ENCODE data around the gene PDF. TPM values are rescaled to one million over a fixed set of nuclear protein-coding genes. Genes with fewer than 3 reads are reported as not detected.

PDF gene
- total and polyA plus RNA-seq, 2 of the 13 experiments (the other 11 are each of a cell fraction or from before 2014, with no cell fraction given) = 12.4 to 48.8 TPM

DNA sequence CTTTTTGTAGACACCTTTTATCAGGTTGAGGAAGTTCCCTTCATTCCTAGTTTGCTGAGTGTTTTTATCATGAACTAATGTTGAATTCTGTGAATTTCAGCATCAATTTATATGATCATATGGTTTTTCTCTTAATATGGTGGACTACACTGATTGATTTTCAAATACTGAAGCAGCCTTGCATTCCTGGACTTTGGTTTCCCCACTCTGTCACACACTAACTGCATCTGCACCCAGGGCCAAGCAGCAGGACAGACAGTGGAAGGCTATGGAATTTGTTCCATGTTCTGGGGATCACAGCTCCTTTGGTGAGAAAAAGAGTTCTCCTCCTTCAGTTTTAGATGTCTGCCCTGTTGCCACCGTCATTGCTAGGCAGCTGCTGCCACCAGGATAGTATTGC is 47.6 kb upstream of the PDF start (continued):
- TF ChIP-seq, protein P1, sequence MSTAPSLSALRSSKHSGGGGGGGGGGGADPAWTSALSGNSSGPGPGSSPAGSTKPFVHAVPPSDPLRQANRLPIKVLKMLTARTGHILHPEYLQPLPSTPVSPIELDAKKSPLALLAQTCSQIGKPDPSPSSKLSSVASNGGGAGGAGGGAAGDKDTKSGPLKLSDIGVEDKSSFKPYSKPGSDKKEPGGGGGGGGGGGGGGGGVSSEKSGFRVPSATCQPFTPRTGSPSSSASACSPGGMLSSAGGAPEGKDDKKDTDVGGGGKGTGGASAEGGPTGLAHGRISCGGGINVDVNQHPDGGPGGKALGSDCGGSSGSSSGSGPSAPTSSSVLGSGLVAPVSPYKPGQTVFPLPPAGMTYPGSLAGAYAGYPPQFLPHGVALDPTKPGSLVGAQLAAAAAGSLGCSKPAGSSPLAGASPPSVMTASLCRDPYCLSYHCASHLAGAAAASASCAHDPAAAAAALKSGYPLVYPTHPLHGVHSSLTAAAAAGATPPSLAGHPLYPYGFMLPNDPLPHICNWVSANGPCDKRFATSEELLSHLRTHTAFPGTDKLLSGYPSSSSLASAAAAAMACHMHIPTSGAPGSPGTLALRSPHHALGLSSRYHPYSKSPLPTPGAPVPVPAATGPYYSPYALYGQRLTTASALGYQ (CRISPR knock-in tag; IDR thresholded peaks at IDR 0.05) = no peak
- TF ChIP-seq, protein P2, sequence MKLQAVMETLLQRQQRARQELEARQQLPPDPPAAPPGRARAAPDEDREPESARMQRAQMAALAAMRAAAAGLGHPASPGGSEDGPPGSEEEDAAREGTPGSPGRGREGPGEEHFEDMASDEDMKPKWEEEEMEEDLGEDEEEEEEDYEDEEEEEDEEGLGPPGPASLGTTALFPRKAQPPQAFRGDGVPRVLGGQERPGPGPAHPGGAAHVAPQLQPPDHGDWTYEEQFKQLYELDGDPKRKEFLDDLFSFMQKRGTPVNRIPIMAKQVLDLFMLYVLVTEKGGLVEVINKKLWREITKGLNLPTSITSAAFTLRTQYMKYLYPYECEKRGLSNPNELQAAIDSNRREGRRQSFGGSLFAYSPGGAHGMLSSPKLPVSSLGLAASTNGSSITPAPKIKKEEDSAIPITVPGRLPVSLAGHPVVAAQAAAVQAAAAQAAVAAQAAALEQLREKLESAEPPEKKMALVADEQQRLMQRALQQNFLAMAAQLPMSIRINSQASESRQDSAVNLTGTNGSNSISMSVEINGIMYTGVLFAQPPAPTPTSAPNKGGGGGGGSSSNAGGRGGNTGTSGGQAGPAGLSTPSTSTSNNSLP (IDR thresholded peaks at IDR 0.05; ENCODE audit: low read depth, low read length) = 0 out of 2 replicates have a peak, but pooled peaks have one; percentile 29
- TF ChIP-seq ZNF496 (CRISPR knock-in tag; IDR thresholded peaks at IDR 0.05; ENCODE audit: insufficient replicate concordance) (no peak), ZNF292 (CRISPR knock-in tag; IDR thresholded peaks at IDR 0.05; ENCODE audit: borderline replicate concordance, low read depth) (peak; percentile 53; the same call in 1 of the 2 replicates), ERF (CRISPR knock-in tag; IDR thresholded peaks at IDR 0.05) (peak; percentile 41; the same call in 1 of the 2 replicates), IKZF1 (IDR thresholded peaks at IDR 0.05) (no peak), SSRP1 (CRISPR knock-in tag; IDR thresholded peaks at IDR 0.05) (no peak), SYNCRIP (IDR thresholded peaks at IDR 0.05; ENCODE audit: insufficient read depth, low read depth, low read length) (no peak), ZNF619 (CRISPR knock-in tag; IDR thresholded peaks at IDR 0.05) (no peak), SALL1 (CRISPR knock-in tag; IDR thresholded peaks at IDR 0.05) (peak; percentile 36; the same call in 1 of the 2 replicates), MIER2 (CRISPR knock-in tag; IDR thresholded peaks at IDR 0.05) (no peak), YEATS4 (CRISPR knock-in tag; IDR thresholded peaks at IDR 0.05; ENCODE audit: borderline replicate concordance) (no peak), ZSCAN9 (CRISPR knock-in tag; IDR thresholded peaks at IDR 0.05; ENCODE audit: borderline replicate concordance) (no peak), ZBTB1 (CRISPR knock-in tag; IDR thresholded peaks at IDR 0.05; ENCODE audit: borderline replicate concordance) (no peak), PAF1 (CRISPR knock-in tag; IDR thresholded peaks at IDR 0.05) (no peak), MIXL1 (CRISPR knock-in tag; IDR thresholded peaks at IDR 0.05) (0 out of 2 replicates have a peak, but pooled peaks have one; percentile 24), HOXA7 (CRISPR knock-in tag; IDR thresholded peaks at IDR 0.05) (no peak), SP140L (CRISPR knock-in tag; IDR thresholded peaks at IDR 0.05; ENCODE audit: borderline replicate concordance) (no peak), ZNF510 (CRISPR knock-in tag; IDR thresholded peaks at IDR 0.05; ENCODE audit: low read depth) (no peak)
- TF ChIP-seq, protein P3, sequence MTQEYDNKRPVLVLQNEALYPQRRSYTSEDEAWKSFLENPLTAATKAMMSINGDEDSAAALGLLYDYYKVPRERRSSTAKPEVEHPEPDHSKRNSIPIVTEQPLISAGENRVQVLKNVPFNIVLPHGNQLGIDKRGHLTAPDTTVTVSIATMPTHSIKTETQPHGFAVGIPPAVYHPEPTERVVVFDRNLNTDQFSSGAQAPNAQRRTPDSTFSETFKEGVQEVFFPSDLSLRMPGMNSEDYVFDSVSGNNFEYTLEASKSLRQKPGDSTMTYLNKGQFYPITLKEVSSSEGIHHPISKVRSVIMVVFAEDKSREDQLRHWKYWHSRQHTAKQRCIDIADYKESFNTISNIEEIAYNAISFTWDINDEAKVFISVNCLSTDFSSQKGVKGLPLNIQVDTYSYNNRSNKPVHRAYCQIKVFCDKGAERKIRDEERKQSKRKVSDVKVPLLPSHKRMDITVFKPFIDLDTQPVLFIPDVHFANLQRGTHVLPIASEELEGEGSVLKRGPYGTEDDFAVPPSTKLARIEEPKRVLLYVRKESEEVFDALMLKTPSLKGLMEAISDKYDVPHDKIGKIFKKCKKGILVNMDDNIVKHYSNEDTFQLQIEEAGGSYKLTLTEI (CRISPR knock-in tag; conservative IDR thresholded peaks at IDR 0.05) = no peak
- TF ChIP-seq, protein P4, sequence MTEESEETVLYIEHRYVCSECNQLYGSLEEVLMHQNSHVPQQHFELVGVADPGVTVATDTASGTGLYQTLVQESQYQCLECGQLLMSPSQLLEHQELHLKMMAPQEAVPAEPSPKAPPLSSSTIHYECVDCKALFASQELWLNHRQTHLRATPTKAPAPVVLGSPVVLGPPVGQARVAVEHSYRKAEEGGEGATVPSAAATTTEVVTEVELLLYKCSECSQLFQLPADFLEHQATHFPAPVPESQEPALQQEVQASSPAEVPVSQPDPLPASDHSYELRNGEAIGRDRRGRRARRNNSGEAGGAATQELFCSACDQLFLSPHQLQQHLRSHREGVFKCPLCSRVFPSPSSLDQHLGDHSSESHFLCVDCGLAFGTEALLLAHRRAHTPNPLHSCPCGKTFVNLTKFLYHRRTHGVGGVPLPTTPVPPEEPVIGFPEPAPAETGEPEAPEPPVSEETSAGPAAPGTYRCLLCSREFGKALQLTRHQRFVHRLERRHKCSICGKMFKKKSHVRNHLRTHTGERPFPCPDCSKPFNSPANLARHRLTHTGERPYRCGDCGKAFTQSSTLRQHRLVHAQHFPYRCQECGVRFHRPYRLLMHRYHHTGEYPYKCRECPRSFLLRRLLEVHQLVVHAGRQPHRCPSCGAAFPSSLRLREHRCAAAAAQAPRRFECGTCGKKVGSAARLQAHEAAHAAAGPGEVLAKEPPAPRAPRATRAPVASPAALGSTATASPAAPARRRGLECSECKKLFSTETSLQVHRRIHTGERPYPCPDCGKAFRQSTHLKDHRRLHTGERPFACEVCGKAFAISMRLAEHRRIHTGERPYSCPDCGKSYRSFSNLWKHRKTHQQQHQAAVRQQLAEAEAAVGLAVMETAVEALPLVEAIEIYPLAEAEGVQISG (CRISPR knock-in tag; IDR thresholded peaks at IDR 0.05) = no peak
- TF ChIP-seq, protein P5, sequence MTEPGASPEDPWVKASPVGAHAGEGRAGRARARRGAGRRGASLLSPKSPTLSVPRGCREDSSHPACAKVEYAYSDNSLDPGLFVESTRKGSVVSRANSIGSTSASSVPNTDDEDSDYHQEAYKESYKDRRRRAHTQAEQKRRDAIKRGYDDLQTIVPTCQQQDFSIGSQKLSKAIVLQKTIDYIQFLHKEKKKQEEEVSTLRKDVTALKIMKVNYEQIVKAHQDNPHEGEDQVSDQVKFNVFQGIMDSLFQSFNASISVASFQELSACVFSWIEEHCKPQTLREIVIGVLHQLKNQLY (CRISPR knock-in tag; IDR thresholded peaks at IDR 0.05) = no peak
- TF ChIP-seq, protein P6, sequence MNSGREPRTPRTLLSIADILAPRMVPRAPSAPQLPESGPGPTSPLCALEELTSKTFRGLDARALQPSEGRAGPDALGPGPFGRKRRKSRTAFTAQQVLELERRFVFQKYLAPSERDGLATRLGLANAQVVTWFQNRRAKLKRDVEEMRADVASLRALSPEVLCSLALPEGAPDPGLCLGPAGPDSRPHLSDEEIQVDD (CRISPR knock-in tag; IDR thresholded peaks at IDR 0.05; ENCODE audit: borderline replicate concordance) = no peak
